ENCODE measurements around the gene GRM3.
"Not testable (repeated sequence)": the region's sequence is repeated elsewhere in the genome, so short reads cannot be mapped to it uniquely, and the experiment has no call there.

GRM3 gene

GRCh38 chr7:86643561-86644281 is at the start of gene GRM3:
GRM3 (plus strand) TSS chr7:86643909; CDS start chr7:86765146, 121,237 bp downstream.
- DNase-seq, result no peak

- no peak for DNase-seq
Observed at GRCh38 chr7:86598311-86598710, 45.4 kb upstream of the GRM3 start.

DNA sequence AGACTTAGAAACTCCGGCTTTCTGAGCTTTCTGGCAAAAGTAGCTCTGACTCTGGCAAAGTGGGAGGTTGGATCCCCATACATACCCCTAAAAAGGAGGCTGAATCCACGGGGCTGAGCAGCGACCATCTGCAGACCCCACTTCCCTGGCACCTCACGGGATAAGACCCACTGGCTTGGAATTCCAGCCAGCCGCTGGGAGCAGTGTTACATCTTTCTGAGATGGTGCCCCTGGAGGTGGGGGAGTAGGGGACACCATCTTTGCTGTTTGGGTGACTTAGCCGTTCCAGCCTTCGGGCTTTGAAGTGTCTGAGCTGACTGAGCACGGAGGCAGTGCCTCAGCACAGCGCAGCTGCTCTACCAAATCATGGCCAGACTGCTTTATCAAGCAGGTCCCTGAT is 45.0 kb upstream of the GRM3 start:
- DNase-seq, result no peak

- no peak for DNase-seq
Observed at GRCh38 chr7:86600506-86601290, 43.0 kb upstream of the GRM3 start.

DNA sequence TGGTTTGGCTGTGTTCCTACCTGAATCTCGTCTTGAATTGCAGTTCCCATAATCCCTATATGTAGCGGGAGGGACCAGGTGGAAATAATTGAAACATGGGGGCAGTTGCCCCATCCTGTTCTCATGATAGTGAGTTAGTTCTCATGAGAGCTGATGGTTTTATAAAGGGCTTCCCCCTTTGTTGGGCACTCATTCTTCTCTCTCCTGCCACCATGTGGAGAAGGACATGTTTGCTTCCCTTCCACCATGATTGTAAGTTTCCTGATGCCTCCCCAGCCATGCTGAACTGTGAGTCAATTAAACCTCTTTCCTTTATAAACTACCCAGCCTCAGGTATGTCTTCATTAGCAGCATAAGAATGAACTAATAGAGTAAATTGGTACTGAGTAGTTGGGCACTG is 28.0 kb upstream of the GRM3 start:
- not testable (repeated sequence) for DNase-seq

- DNase-seq, result no peak
Observed at GRCh38 chr7:86644282-86645224, 844 bp downstream of the GRM3 start.

DNA sequence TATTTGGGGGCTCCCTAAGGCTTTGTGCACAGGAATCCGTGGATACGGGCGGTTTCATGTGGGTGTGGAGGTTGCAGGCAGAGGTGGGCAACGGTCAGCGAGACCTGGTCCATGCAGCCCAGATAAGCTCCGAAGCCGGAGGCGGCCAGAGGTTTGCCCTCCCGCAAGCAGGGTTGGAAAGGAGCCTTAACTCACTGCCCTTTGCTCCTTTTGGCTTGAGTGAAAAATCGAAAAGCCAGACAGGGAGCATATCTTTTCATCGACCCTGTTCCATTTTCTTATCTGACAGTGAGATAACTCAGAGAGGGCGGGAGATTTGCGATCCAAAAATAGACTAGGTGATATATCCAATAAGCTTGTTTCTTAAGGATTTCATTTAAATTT is 1.5 kb downstream of the GRM3 start:
- no peak for DNase-seq

DNA sequence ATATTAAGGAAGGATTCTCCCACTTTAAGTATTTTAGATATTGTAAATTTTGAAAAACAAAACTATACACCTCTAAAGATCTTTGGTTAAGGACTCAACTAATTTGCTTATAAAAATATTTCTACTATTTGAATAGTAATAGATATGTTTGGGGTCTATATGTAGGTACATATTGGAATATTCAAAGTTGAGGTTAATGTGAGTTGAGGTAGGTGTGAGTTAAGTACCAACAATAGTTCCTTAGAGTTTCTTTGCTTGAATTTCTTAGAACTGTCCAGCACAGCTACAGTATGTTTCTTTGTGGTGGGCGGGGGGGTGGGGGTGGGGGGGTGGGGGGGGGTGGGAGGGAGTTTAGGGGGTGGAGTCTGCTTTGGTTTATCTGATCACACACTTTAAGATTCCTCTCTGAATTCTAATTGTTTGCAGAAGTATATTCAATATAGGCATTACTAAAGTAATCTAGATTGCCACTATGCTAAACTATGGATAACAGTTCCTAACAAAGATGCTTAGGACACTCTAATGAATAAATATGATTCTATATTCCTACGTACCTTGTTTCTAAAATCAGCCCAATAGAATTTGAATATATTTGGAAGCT is 2.1 kb downstream of the GRM3 start:
- DNase-seq, result no peak

- DNase-seq, result no peak
Observed at GRCh38 chr7:86647385-86648094, 3.8 kb downstream of the GRM3 start.

GRCh38 chr7:86648169-86648568 is 4.5 kb downstream of the GRM3 start:
- no peak for DNase-seq

DNA sequence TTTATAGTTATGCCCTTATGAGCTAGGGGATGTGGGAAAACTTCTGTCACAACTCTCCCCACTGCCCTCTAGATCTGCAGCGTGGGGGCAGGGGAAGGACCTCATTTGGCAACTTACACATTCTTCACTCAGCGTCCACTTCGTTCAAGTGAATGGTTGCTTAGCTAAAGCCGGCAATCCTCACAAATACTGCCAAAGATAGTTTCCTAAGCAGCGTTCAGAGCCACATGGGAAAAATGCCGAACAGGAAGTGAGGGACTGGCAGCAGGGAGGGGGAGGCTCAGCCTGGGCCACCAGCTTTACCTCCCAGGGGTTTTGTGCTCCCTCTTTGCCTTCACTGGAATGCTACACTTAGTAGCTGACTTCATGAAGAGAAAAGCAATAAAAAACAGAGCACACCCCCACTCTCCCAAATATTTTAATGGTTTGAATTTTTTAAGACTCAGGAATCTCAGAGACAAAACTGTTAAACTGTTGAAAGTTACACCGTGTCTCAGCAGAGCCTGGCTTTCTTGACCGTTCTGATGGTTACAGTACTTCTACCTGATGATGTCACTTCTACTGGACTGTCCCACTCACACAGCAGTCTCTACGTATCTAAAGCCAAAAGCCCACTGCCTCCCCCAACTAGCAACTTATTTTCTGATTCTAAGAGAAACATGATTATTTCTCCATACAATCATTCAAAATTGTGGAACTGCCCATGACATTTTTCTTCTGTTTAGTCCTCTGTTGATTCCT is 10.4 kb downstream of the GRM3 start:
- no peak for DNase-seq

DNA sequence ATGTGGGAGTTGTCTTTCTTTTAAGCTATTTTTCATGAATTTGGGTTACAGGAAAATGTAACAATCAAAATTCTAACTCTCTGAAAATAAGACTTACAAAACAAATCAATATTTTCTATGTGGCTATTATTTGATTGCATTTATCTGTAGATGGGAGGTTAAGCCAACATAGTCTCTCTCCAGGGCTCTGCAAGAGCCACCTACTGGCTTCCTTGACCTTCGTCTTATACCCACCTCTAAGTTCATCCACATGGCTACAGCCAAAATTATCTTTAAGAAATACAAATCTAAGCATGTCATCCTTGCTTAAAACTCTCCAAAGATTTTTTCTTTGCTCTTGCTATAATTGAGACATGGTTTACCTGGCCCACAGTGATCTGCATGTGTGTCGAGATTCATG is 14.2 kb downstream of the GRM3 start:
- DNase-seq, result no peak

GRCh38 chr7:86660950-86661462 is 17.3 kb downstream of the GRM3 start:
- DNase-seq, result no peak

- DNase-seq, result no peak
Observed at GRCh38 chr7:86664486-86664885, 20.8 kb downstream of the GRM3 start.

DNA sequence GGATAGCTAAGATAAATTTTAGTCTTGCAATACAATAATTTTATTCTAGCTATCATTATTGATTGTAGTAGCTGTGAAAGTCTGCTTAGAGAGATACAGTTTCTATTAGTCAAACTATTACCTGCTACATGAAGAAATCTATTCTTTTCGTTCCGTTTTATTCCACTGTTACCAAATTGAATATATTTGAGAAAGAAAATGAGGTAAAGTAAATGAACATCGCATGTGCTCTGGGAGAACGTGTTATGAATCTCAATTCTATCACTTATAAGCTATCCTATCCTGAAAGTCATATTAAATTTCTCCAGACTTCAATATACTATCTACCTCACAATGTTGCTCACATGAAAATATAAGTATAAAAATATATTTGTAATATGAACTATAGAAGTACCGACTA is 21.3 kb downstream of the GRM3 start:
- DNase-seq, result no peak

GRCh38 chr7:86665669-86666068 is 22.0 kb downstream of the GRM3 start:
- DNase-seq, result no peak

- DNase-seq, result no peak
Observed at GRCh38 chr7:86667732-86668131, 24.0 kb downstream of the GRM3 start.

DNA sequence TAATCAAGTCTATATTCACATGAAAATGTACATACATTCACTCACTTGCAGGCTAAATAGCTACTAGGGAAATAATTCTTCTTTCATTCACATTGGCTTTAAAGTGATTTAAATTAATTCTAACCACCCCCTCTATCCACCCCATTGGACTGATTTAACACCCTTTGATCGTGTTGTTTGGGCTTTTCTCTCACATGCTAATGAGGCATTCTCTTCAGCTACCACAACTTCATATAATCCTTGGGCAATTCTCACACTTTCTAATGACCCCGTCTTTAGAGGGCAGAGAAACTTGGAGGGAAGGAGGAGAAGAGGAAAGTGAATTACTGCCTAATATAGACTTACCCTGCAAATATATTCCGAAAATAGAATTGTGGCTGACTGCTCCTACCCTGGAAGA is 24.6 kb downstream of the GRM3 start:
- no peak for DNase-seq

DNA sequence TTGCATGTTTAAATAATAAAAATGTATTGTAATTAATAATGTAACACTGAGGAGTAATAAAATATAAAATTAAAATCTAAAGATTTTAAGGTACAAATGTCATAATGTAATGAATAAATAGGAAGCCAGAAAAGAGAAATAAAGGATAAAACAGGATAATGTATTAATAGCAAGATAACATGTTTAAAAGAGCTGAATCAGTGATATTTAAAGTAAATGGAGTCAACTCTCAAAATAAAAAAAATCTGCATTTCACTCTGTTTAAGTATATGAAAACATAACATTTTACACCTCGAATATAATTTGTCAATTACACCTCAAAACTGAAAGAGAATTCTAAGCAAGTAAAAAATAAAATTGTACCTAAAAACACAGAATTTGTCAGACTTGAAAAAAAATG is 44.1 kb downstream of the GRM3 start:
- no peak for DNase-seq

DNA sequence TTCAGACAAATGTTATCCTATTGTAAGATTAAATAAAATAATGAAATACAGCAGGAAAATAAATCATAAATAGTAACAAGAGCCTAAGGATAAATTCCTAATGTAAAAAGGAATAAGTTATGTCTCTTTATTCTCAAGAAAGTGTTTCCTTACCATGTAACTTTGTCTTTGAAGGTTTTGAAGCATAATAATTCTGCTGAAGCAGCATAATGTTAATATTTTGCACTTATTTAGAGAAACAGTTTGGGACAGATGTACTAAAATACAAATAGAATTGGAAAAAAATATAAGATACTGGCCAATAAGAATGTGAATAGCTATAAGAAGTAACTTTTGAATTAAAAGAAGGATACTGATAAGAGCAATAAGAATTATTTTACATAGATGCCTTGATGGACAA is 45.7 kb downstream of the GRM3 start:
- no peak for DNase-seq

DNA sequence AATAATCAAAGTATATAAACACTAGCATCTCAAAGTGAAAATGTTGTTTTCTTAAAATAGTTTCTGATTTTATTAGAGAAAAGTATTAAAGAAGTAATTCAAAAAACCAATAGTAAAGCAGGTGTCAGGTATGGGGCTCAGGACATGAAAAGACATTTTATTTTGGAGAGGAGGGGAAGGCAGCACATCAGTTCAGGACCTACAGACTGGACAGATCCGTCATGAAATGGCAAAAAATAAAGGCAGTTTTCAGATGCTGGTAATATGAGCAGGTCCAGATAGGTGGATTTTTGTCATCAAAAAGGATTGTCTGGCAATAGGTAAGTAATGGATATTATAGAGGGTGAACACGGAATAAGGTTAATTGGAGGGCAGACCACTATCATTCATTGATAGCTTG is 49.0 kb downstream of the GRM3 start:
- DNase-seq, result no peak
